NB4 (cell line): ENCODE measurements around the gene ICOS.

Source experiments
- DNase-seq: peaks from one replicate; pipeline ENCODE4 v3.0.0; 2010; ENCODE audit warnings: low read depth
- H3K4me3 ChIP-seq: one replicate; pipeline ENCODE4 v1.5.1; 2011; ENCODE audit warnings: mild to moderate bottlenecking, low read depth, low read length, moderate library complexity
- CTCF ChIP-seq: IDR thresholded peaks from one replicate; pipeline ENCODE4 v1.5.1; 2012; ENCODE audit warnings: low read depth, low read length
- MAX ChIP-seq: IDR thresholded peaks from 2 replicates; pipeline ENCODE4 v1.6.1; 2011; ENCODE audit warnings: low read depth, low read length
- MYC ChIP-seq: IDR thresholded peaks from 2 replicates; pipeline ENCODE4 v1.6.1; 2011; ENCODE audit warnings: low read depth, low read length
- POLR2A ChIP-seq: IDR thresholded peaks from 2 replicates; pipeline ENCODE4 v1.6.1; 2011; ENCODE audit warnings: mild to moderate bottlenecking; ENCODE audit not compliant: insufficient read length; ENCODE audit errors: extremely low read depth

ICOS gene

GRCh38 chr2:203997980-203998809 lies 61.6 kb downstream of the ICOS start:
- H3K4me3 ChIP-seq = no peak overlapping the region
- DNase-seq = no peak
- no peak for TF ChIP-seq MYC

GRCh38 chr2:203999835-204000234 lies 63.3 kb downstream of the ICOS start:
- TF ChIP-seq MYC (no peak), MAX (no peak), CTCF (no peak), POLR2A (no peak)
- no peak for DNase-seq
- H3K4me3 ChIP-seq = no peak overlapping the region

- TF ChIP-seq MAX (no peak), MYC (no peak), POLR2A (no peak), CTCF (no peak)
- no peak for DNase-seq
Measured at GRCh38 chr2:204000446-204000845, 63.9 kb downstream of the ICOS start.

GRCh38 chr2:204003276-204003990 lies 66.9 kb downstream of the ICOS start:
- DNase-seq = no peak
- no peak for TF ChIP-seq MYC
- TF ChIP-seq POLR2A = no peak
- TF ChIP-seq MAX = no peak
- no peak for TF ChIP-seq CTCF
- no peak overlapping the region for H3K4me3 ChIP-seq

More at GRCh38 chr2:204000446-204000845, 63.9 kb downstream of the ICOS start:
- no peak overlapping the region for H3K4me3 ChIP-seq

- no peak overlapping the region for H3K4me3 ChIP-seq
- no peak for TF ChIP-seq MAX
- TF ChIP-seq POLR2A = no peak
- TF ChIP-seq CTCF = no peak
- TF ChIP-seq MYC = no peak
- no peak for DNase-seq
Measured at GRCh38 chr2:204004912-204005311, 68.3 kb downstream of the ICOS start.

GRCh38 chr2:204005940-204006721 lies 69.6 kb downstream of the ICOS start:
- H3K4me3 ChIP-seq = no peak overlapping the region
- TF ChIP-seq POLR2A (no peak), MAX (no peak)
- no peak for DNase-seq
